ENCODE measurements around the gene SH3PXD2A. TPM values are rescaled to one million over a fixed set of nuclear protein-coding genes. Genes with fewer than 3 reads are reported as not detected.

The SH3PXD2A gene
- total and polyA plus RNA-seq, 2 donors (not counting 1 experiment from before 2014, with no cell fraction given), result 3.2 to 33.5 TPM

DNA sequence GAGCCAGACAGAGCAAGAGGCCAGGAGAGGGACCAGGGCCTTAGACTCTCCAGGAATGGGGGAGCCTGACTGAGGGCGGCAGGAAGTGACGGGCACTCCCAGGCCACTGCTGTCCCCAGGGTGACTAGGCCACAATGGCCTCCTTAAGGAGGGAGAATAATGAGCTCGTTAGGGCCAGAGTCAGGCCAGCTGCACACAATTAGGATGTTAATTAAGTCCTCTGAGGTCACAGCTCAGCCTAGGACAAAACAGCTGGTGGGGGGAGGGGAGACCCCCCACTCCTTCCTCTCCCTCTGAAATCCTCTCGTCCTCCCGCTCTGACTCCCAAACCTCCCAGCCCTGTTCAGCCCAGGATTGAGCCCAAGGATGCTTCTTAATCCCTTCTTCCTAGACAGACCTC, 218.9 kb downstream of the SH3PXD2A start:
- ChIA-PET POLR2A (no interaction called here), CTCF (interaction anchor here (2.4 kb wide), 1 partner anchor 49 kb away, joined by 6 read pairs; no protein-coding TSS in a partner anchor)
- no peaks in the 10 kb centered on the region for H3K4me1 ChIP-seq (ENCODE audit: control insufficient read depth in 2 of 2, insufficient read depth in 2 of 2, low read length in 2 of 2)
- no peak overlapping the region for H2AFZ ChIP-seq (ENCODE audit: insufficient read depth, low read depth, low read length, poor library complexity, severe bottlenecking)
- no peak overlapping the region for H3K9ac ChIP-seq (ENCODE audit: low read length)
- H3K4me3 ChIP-seq (ENCODE audit: control extremely low read depth in 1 of 5, extremely low read depth in 1 of 5, insufficient read depth in 1 of 5, low read depth in 2 of 5, low read length in 4 of 5), result no peak overlapping the region
- Mint-ChIP-seq H3K9me3 (ENCODE audit: insufficient read depth) (no peaks in the 10 kb centered on the region), H3K4me3 (no peak overlapping the region), H3K27ac (no peak overlapping the region), H3K27me3 (no peaks in the 10 kb centered on the region), H3K4me1 (no peaks in the 10 kb centered on the region)
- H3K36me3 ChIP-seq (replicated peaks in 1 of 2; ENCODE audit: control extremely low read depth in 1 of 2, control insufficient read depth in 1 of 2, extremely low read depth in 1 of 2, insufficient read depth in 2 of 2, low read length in 1 of 2), result no peaks in the 10 kb centered on the region
- TF ChIP-seq, protein P1, sequence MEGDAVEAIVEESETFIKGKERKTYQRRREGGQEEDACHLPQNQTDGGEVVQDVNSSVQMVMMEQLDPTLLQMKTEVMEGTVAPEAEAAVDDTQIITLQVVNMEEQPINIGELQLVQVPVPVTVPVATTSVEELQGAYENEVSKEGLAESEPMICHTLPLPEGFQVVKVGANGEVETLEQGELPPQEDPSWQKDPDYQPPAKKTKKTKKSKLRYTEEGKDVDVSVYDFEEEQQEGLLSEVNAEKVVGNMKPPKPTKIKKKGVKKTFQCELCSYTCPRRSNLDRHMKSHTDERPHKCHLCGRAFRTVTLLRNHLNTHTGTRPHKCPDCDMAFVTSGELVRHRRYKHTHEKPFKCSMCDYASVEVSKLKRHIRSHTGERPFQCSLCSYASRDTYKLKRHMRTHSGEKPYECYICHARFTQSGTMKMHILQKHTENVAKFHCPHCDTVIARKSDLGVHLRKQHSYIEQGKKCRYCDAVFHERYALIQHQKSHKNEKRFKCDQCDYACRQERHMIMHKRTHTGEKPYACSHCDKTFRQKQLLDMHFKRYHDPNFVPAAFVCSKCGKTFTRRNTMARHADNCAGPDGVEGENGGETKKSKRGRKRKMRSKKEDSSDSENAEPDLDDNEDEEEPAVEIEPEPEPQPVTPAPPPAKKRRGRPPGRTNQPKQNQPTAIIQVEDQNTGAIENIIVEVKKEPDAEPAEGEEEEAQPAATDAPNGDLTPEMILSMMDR (IDR thresholded peaks at IDR 0.05), result no peak
- no peak for TF ChIP-seq EZH2 (IDR thresholded peaks at IDR 0.05; ENCODE audit: borderline replicate concordance, insufficient read depth, low read depth, low read length, poor library complexity, severe bottlenecking)
- H4K20me1 ChIP-seq (ENCODE audit: control insufficient read depth, insufficient read depth, low read length, poor library complexity, severe bottlenecking), result peaks cover 6% of the 10 kb centered on the region
- no peak overlapping the region for H3K4me2 ChIP-seq (replicated peaks; ENCODE audit: low read depth, low read length, poor library complexity, severe bottlenecking)
- 82% methylated on average over 4 of the region's 5 CpGs for WGBS (ENCODE audit: insufficient coverage)
- H3K27me3 ChIP-seq (replicated peaks in 1 of 4; ENCODE audit: control extremely low read depth in 1 of 4, control insufficient read depth in 3 of 4, insufficient read depth in 4 of 4, low read length in 3 of 4), result no peaks in the 10 kb centered on the region
- no peaks in the 10 kb centered on the region for H3K79me2 ChIP-seq (ENCODE audit: control insufficient read depth, insufficient read depth, low read length)
- intact Hi-C loops (cut with micrococcal nuclease), result no loop called here
- DNase-seq (no peak), ATAC-seq (ENCODE audit: low read depth) (no peak)
- H3K27ac ChIP-seq (ENCODE audit: low read length in 2 of 2), result no peak overlapping the region
- H3K9me3 ChIP-seq (ENCODE audit: control extremely low read depth in 1 of 3, control insufficient read depth in 2 of 3, insufficient read depth in 1 of 3, low read length in 2 of 3), result no peaks in the 10 kb centered on the region

DNA sequence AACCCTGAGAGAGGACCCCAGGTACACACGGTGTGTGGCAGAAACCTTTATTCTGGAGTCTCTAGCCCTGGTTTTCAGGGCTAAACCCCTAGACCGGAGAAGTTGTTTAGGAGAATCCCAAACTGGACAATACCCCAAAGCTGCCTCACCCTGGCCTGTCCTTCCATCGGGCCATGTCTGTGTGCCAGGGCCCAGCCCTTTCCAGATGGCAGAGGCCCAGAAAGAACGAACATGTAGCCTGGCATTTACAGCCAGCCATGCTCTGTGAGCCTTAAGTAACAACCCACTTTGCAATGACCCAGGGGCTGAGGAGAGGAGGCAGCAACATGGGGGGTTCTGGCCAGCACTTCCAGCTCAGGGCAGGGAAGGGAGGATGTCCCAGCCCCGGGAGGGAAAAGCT, 219.8 kb downstream of the SH3PXD2A start:
- H3K4me2 ChIP-seq (replicated peaks; ENCODE audit: low read depth, low read length, poor library complexity, severe bottlenecking), result no peak overlapping the region
- H3K27me3 ChIP-seq (replicated peaks in 1 of 4; ENCODE audit: control extremely low read depth in 1 of 4, control insufficient read depth in 3 of 4, insufficient read depth in 4 of 4, low read length in 3 of 4), result no peaks in the 10 kb centered on the region
- H3K36me3 ChIP-seq (replicated peaks in 1 of 2; ENCODE audit: control extremely low read depth in 1 of 2, control insufficient read depth in 1 of 2, extremely low read depth in 1 of 2, insufficient read depth in 2 of 2, low read length in 1 of 2), result no peaks in the 10 kb centered on the region
- H2AFZ ChIP-seq (ENCODE audit: insufficient read depth, low read depth, low read length, poor library complexity, severe bottlenecking), result no peak overlapping the region
- no peaks in the 10 kb centered on the region for H3K9me3 ChIP-seq (ENCODE audit: control extremely low read depth in 1 of 3, control insufficient read depth in 2 of 3, insufficient read depth in 1 of 3, low read length in 2 of 3)
- H3K9ac ChIP-seq (ENCODE audit: low read length), result no peak overlapping the region
- H3K4me3 ChIP-seq (ENCODE audit: control extremely low read depth in 1 of 5, extremely low read depth in 1 of 5, insufficient read depth in 1 of 5, low read depth in 2 of 5, low read length in 4 of 5), result no peak overlapping the region
- intact Hi-C loops (cut with micrococcal nuclease), result no loop called here
- H3K4me1 ChIP-seq (ENCODE audit: control insufficient read depth in 2 of 2, insufficient read depth in 2 of 2, low read length in 2 of 2), result no peaks in the 10 kb centered on the region
- ChIA-PET CTCF (interaction anchor here (2.4 kb wide), 1 partner anchor 50 kb away, joined by 6 read pairs; no protein-coding TSS in a partner anchor), POLR2A (no interaction called here)
- H3K27me3 Mint-ChIP-seq, result no peaks in the 10 kb centered on the region
- TF ChIP-seq, protein P1 (IDR thresholded peaks at IDR 0.05), result no peak
- no peak for TF ChIP-seq EZH2 (IDR thresholded peaks at IDR 0.05; ENCODE audit: borderline replicate concordance, insufficient read depth, low read depth, low read length, poor library complexity, severe bottlenecking)
- ATAC-seq (ENCODE audit: low read depth), result no peak
- 99% methylated on average over 4 of the region's 5 CpGs for WGBS (ENCODE audit: insufficient coverage)
- H3K9me3 Mint-ChIP-seq (ENCODE audit: insufficient read depth), result no peaks in the 10 kb centered on the region
- H3K79me2 ChIP-seq (ENCODE audit: control insufficient read depth, insufficient read depth, low read length), result no peaks in the 10 kb centered on the region
- no peak overlapping the region for H3K4me3 Mint-ChIP-seq
- H3K27ac Mint-ChIP-seq, result no peak overlapping the region
- H3K27ac ChIP-seq (ENCODE audit: low read length in 2 of 2), result no peak overlapping the region
- no peaks in the 10 kb centered on the region for H3K4me1 Mint-ChIP-seq
- peaks cover 6% of the 10 kb centered on the region for H4K20me1 ChIP-seq (ENCODE audit: control insufficient read depth, insufficient read depth, low read length, poor library complexity, severe bottlenecking)
- DNase-seq, result no peak
